OCI-LY7 (cell line): ENCODE results near the gene COL9A1. TPM values are rescaled to one million over a fixed set of nuclear protein-coding genes. Genes with fewer than 3 reads are reported as not detected.

Source experiments
- BruUV-seq: library from RNA; stranded (reverse); fragments of 400-500 nt; replicated peaks from 2 replicates; lab custom pipeline; 2021; lab: Mats Ljungman, UMichigan
- CTCF ChIA-PET: fragments of 300-600 bp; sonication (Branson Sonifier 250); formaldehyde crosslinking; loops from one replicate; lab custom pipeline; 2022; ENCODE audit warnings: antibody characterized with exemption; ENCODE audit not compliant: unreplicated experiment; lab: Charles Lee
- POLR2A ChIA-PET: fragments of 300-600 bp; sonication (Branson Sonifier 250); formaldehyde crosslinking; loops from one replicate; lab custom pipeline; 2022; ENCODE audit warnings: antibody characterized with exemption; lab: Charles Lee
- DNase-seq: peaks from one replicate; pipeline ENCODE4 v3.0.0-alpha.2; 2015; ENCODE audit warnings: low spot score
- H2AFZ ChIP-seq: fragments of 200-600 bp; sonication (generic), shearing (Covaris generic); 2 replicates; pipeline ENCODE4 v1.6.1; 2014; ENCODE audit warnings: mild to moderate bottlenecking, antibody characterized with exemption, low read length, moderate library complexity
- H3K27ac ChIP-seq: fragments of 200-600 bp; sonication (generic); 2 replicates; pipeline ENCODE4 v1.5.1; 2014; ENCODE audit warnings: mixed run types, low read depth, mild to moderate bottlenecking, moderate library complexity, low read length, inconsistent platforms; ENCODE audit not compliant: poor library complexity, severe bottlenecking
- H3K36me3 ChIP-seq: fragments of 200-600 bp; sonication (generic); 2 replicates; pipeline ENCODE4 v1.6.1; 2014; ENCODE audit warnings: mild to moderate bottlenecking, antibody characterized with exemption, low read length, moderate library complexity, mixed read lengths; ENCODE audit not compliant: insufficient read depth
- H3K4me1 ChIP-seq: fragments of 200-600 bp; sonication (generic); 2 replicates; pipeline ENCODE4 v1.5.1; 2014; ENCODE audit warnings: mild to moderate bottlenecking, low read length; ENCODE audit not compliant: insufficient read depth, poor library complexity, severe bottlenecking
- H3K4me2 ChIP-seq: fragments of 200-600 bp; sonication (generic); 2 replicates; pipeline ENCODE4 v1.6.1; 2014; ENCODE audit warnings: mild to moderate bottlenecking, low read length
- H3K4me3 ChIP-seq: fragments of 200-600 bp; sonication (generic); 2 replicates; pipeline ENCODE4 v1.5.1; 2014; ENCODE audit warnings: mild to moderate bottlenecking, low read depth, low read length; ENCODE audit not compliant: poor library complexity, severe bottlenecking
- H3K79me2 ChIP-seq: fragments of 200-600 bp; sonication (generic); 2 replicates; pipeline ENCODE4 v1.6.1; 2016; ENCODE audit warnings: low read depth, mild to moderate bottlenecking, low read length, moderate library complexity, mixed read lengths; ENCODE audit not compliant: insufficient read depth
- H3K9me2 ChIP-seq: fragments of 200-600 bp; sonication (generic); 2 replicates; pipeline ENCODE4 v1.6.1; 2016; ENCODE audit warnings: mild to moderate bottlenecking, low read length, mixed read lengths; ENCODE audit not compliant: insufficient read depth
- H3K9me3 ChIP-seq: fragments of 200-600 bp; sonication (generic); 2 replicates; pipeline ENCODE4 v1.6.1; 2014; ENCODE audit warnings: mild to moderate bottlenecking, mixed run types, low read length, mixed read lengths
- H4K20me1 ChIP-seq: fragments of 200-600 bp; sonication (generic); 2 replicates; pipeline ENCODE4 v1.6.1; 2014; ENCODE audit warnings: mild to moderate bottlenecking, antibody characterized with exemption, low read length, moderate library complexity, mixed read lengths; ENCODE audit not compliant: insufficient read depth
- EZH2phosphoT487 ChIP-seq: fragments of 200-600 bp; sonication (generic); IDR thresholded peaks from 2 replicates; pipeline ENCODE4 v1.6.1; 2018; ENCODE audit warnings: low read depth, borderline replicate concordance, mild to moderate bottlenecking, mixed run types, antibody characterized with exemption, low read length, moderate library complexity, mixed read lengths
- intact Hi-C: fragments of 100-400 bp; cut with micrococcal nuclease; formaldehyde crosslinking; loops from one replicate; pipeline ENCODE4 v1.10.0; 2022; ENCODE audit not compliant: unreplicated experiment
- total RNA-seq, 2 experiments: library from RNA; depleted of rRNA in 1 of 2; stranded (reverse); fragments of >200 nt in 1 of 2; shearing (Covaris generic) in 1 of 2; gene quantifications; 2 replicates each; pipeline ENCODE4 v1.2.3, GENCODE V29; 2014 to 2022
- TF ChIP-seq, protein P1 (sequence below): fragments of 200-600 bp; sonication (generic); conservative IDR thresholded peaks from 2 replicates; pipeline ENCODE4 v1.5.1; 2014; ENCODE audit warnings: mild to moderate bottlenecking, antibody characterized with exemption, low read length, moderate library complexity, mixed read lengths

The COL9A1 gene
- total RNA-seq, 2 experiments from 2014 or later, result not detected

DNA sequence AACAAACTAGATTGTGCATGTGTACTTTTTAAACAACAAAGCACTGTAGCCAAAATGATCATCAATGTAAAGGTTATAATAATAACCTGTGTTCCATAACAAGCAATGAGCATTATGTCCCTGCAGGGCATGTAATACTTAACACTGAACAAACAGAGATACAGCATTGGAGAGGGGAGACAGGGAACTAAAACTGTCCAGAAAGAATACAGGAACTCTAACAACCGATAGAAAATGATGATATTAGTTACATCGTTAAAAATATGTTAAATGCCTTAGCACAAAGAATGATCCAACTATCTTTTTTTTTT, 80.5 kb downstream of the COL9A1 start:
- CTCF ChIA-PET, result no interaction called here
- Histone ChIP-seq H3K4me2 (no peak overlapping the region), H3K27ac (no peak overlapping the region), H3K36me3 (no peaks in the 10 kb centered on the region), H3K79me2 (no peaks in the 10 kb centered on the region), H2AFZ (no peak overlapping the region), H3K9me2 (no peaks in the 10 kb centered on the region), H3K4me1 (no peaks in the 10 kb centered on the region), H4K20me1 (no peaks in the 10 kb centered on the region), H3K9me3 (no peaks in the 10 kb centered on the region), H3K4me3 (no peak overlapping the region)
- intact Hi-C loops, result loop anchor here (10.0 kb wide), 1 partner anchor 792 kb away; no protein-coding TSS in a partner anchor
- DNase-seq, result no peak
- POLR2A ChIA-PET, result interaction anchor here (2.1 kb wide), 1 partner anchor 10 kb away, joined by 5 read pairs; no protein-coding TSS in a partner anchor
- no TSS peak for BruUV-seq
- TF ChIP-seq, protein P1, sequence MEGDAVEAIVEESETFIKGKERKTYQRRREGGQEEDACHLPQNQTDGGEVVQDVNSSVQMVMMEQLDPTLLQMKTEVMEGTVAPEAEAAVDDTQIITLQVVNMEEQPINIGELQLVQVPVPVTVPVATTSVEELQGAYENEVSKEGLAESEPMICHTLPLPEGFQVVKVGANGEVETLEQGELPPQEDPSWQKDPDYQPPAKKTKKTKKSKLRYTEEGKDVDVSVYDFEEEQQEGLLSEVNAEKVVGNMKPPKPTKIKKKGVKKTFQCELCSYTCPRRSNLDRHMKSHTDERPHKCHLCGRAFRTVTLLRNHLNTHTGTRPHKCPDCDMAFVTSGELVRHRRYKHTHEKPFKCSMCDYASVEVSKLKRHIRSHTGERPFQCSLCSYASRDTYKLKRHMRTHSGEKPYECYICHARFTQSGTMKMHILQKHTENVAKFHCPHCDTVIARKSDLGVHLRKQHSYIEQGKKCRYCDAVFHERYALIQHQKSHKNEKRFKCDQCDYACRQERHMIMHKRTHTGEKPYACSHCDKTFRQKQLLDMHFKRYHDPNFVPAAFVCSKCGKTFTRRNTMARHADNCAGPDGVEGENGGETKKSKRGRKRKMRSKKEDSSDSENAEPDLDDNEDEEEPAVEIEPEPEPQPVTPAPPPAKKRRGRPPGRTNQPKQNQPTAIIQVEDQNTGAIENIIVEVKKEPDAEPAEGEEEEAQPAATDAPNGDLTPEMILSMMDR, result no peak
- TF ChIP-seq EZH2phosphoT487, result no peak

DNA sequence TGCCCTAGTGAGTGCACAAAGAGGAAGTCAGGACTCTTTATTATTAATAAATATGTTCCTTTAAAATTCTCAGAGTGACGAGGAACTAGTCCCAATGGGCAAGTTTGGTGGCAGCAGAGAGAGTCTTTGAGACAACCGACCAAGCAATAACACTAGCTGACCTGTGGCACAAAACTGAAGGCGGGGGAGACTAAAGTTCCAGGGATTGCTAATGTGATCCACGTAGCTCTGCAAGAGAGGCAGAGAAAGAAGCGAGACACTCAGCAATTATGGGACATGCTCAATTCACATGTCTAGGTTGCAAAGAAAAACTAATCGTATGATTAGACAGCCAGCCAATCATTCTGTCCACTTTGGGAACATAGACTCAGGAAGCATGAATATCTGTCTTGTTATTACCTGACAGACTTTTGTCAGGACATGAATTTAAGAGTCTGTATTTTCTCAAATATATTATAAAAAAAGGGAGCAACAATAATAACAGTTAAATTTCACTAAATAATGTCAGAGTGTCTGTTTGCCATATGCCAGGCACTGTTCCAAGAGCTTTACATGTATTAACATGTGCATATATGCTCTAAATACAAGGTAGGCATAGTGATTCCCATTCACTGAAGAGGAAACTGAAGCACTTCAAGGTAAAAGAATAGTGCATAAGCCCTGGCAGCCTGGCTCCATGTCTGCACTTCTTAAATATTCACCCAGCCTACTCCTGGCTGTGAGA, 81.0 kb downstream of the COL9A1 start:
- BruUV-seq, result no TSS peak
- Histone ChIP-seq H3K36me3 (no peaks in the 10 kb centered on the region), H3K79me2 (no peaks in the 10 kb centered on the region), H2AFZ (no peak overlapping the region), H3K27ac (no peak overlapping the region), H3K9me3 (no peaks in the 10 kb centered on the region), H3K4me2 (no peak overlapping the region), H3K4me3 (no peak overlapping the region), H4K20me1 (no peaks in the 10 kb centered on the region), H3K9me2 (no peaks in the 10 kb centered on the region), H3K4me1 (no peaks in the 10 kb centered on the region)
- no peak for DNase-seq
- CTCF ChIA-PET, result interaction anchor here (1.2 to 1.5 kb wide), 3 partner anchors 10 to 147 kb away, joined by 3 to 4 read pairs (median 4); no protein-coding TSS in a partner anchor
- intact Hi-C loops, result loop anchor here (2.0 to 10.0 kb wide), 2 partner anchors 147 to 793 kb away; no protein-coding TSS in a partner anchor
- POLR2A ChIA-PET, result interaction anchor here (0.7 to 2.1 kb wide), 3 partner anchors 10 to 14 kb away, joined by 3 to 5 read pairs (median 3); no protein-coding TSS in a partner anchor
- TF ChIP-seq, protein P1, result no peak
- TF ChIP-seq EZH2phosphoT487, result no peak
